Heart right ventricle (tissue), 16 donors: ENCODE results near the gene UHMK1. TPM values are rescaled to one million over a fixed set of nuclear protein-coding genes. Genes with fewer than 3 reads are reported as not detected.

ENCODE experiments used
- ATAC-seq, 8 donors: fragments of 200-7000 bp; cut with Tn5 transposase; one replicate each; pipeline ENCODE4 v1.9.1; 2020; ENCODE audit warnings: mild to moderate bottlenecking in 8 of 8, moderate library complexity in 8 of 8, moderate number of reproducible peaks in 1 of 8
- DNase-seq, 2 donors: peaks; one replicate each; pipeline ENCODE4 v3.0.0-alpha.2; 2020
- H3K27ac ChIP-seq, 10 donors: fragments of 200-600 bp; sonication (generic) in 2 of 10; one replicate each; pipeline versions ENCODE4 v1.5.0 to v1.8.0; 2020 to 2022; ENCODE audit warnings: mild to moderate bottlenecking in 3 of 10
- H3K27me3 ChIP-seq, 7 donors: fragments of 200-600 bp; one replicate each; pipeline ENCODE4 v1.8.0; 2021 to 2022; ENCODE audit warnings: mild to moderate bottlenecking in 2 of 7
- H3K36me3 ChIP-seq, 9 donors: fragments of 200-600 bp; sonication (generic) in 1 of 9; one replicate each; pipeline versions ENCODE4 v1.5.0 to v1.8.0; 2020 to 2022; ENCODE audit warnings: mild to moderate bottlenecking in 2 of 9
- H3K4me1 ChIP-seq, 9 donors: fragments of 200-600 bp; sonication (generic) in 1 of 9; one replicate each; pipeline versions ENCODE4 v1.5.0 to v1.8.0; 2020 to 2022; ENCODE audit warnings: mild to moderate bottlenecking in 4 of 9
- H3K4me3 ChIP-seq, 10 donors: fragments of 200-600 bp; sonication (generic) in 2 of 10; one replicate each; pipeline versions ENCODE4 v1.5.0 to v1.8.0; 2020 to 2022; ENCODE audit warnings: mild to moderate bottlenecking in 7 of 10, moderate library complexity in 2 of 10
- H3K9me3 ChIP-seq, 11 donors: fragments of 200-600 bp in 10 of 11; sonication (generic) in 2 of 11; one replicate each; pipeline versions ENCODE4 v1.5.0 to v1.8.0; 2013 to 2022; ENCODE audit warnings: mild to moderate bottlenecking in 2 of 11, control low read depth in 1 of 11, moderate library complexity in 1 of 11
- WGBS, 2 donors: extraction: QIAGEN DNeasy Blood & Tissue Kit; methylation state at CpG; one replicate each; pipeline ENCODE4 v1.1.7; 2013; ENCODE audit warnings: inconsistent platforms in 1 of 2; 5-methylcytosine and 5-hydroxymethylcytosine counted together
- intact Hi-C, 10 donors: fragments of 100-400 bp; cut with DNase I; formaldehyde crosslinking; loops; one replicate each; pipeline versions ENCODE4 v1.11.1 to v1.14.2; 2022
- polyA plus RNA-seq, 2 donors: library from polyadenylated mRNA; stranded (reverse); fragments of 200-250 nt; gene quantifications; one replicate each; pipeline ENCODE4 v1.2.3, GENCODE V29; 2013
- total RNA-seq, 10 donors: library from RNA; stranded (reverse); fragmentation: NEBNext Ultra II Directional in 3 of 10; extraction: Animal tissue kit (Norgen Biotek cat#: 25700) in 3 of 10; gene quantifications; one replicate each; pipeline versions ENCODE4 v1.2.1 to v1.2.4, GENCODE V29; 2021 to 2023
- TF ChIP-seq, protein P1 (sequence below), 9 donors: fragments of 200-600 bp; sonication (generic) in 2 of 9; IDR thresholded peaks; one replicate each; pipeline versions ENCODE4 v1.5.0 to v1.8.0; 2021 to 2022; ENCODE audit warnings: antibody characterized with exemption in 9 of 9, mild to moderate bottlenecking in 5 of 9, moderate library complexity in 1 of 9
- donor health status: Arrhythmogenic right ventricular cardiomyopathy.
- donor health status: ischemic (EF 13 %, LVEDD 7.1; RV severe dilation, severe dysfunction).
- donor health status: healthy with polysubstance abuse.
- donor health status: DM: no; HTN: yes; CAD: no.
- donor health status: DM: no; HTN: no; CAD: no.
- donor health status: ischemic (EF 25% LVEDD 6.9; RV normal size, moderate dysfunction).
- donor health status: ischemic (EF 25% LVEDD 5.7; RV mildly dilated, moderate dysfunction).
- donor health status: healthy.
- donor health status: DM: yes; HTN: yes; CAD: no.
- donor health status: Ischemic cardiomyopathy.
- donor health status: ischemic (EF 35%, LVEDD 5.7; RV mildly dilated, moderate dysfunction).
- donor health status: nonischemic (EF 11% LVEDD 7.7; RV severe dilation, severe dysfunction).
- donor health status: DM: yes; HTN: yes; CAD: no.
- donor health status: PGD.
- donor health status: ischemic (EF 29% LVEDD 5.4; RV normal size, mild dysfunction).
- donor health status: nonischemic (EF 23%, LVEDD 6.1; RV moderate dilation, normal function).

UHMK1 gene
- total and polyA plus RNA-seq, 12 donors: 6.7 to 30.6 (median 20.0) TPM

DNA sequence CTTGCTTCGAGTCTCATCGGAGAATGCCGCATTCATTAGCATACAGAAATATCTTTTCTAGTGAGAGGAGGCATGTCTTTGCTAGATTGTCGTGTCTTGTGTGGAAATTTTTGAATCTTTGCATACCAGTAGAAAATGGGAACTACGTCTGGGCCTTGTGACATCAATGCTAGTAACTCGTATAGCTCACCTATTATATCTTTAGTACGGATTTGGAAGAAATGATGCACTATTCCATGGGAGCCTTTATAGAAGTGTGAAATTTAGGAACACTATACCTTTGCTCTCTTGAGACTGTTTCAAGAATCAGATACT, 835 bp downstream of the UHMK1 start:
- TF ChIP-seq, protein P1, sequence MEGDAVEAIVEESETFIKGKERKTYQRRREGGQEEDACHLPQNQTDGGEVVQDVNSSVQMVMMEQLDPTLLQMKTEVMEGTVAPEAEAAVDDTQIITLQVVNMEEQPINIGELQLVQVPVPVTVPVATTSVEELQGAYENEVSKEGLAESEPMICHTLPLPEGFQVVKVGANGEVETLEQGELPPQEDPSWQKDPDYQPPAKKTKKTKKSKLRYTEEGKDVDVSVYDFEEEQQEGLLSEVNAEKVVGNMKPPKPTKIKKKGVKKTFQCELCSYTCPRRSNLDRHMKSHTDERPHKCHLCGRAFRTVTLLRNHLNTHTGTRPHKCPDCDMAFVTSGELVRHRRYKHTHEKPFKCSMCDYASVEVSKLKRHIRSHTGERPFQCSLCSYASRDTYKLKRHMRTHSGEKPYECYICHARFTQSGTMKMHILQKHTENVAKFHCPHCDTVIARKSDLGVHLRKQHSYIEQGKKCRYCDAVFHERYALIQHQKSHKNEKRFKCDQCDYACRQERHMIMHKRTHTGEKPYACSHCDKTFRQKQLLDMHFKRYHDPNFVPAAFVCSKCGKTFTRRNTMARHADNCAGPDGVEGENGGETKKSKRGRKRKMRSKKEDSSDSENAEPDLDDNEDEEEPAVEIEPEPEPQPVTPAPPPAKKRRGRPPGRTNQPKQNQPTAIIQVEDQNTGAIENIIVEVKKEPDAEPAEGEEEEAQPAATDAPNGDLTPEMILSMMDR (IDR thresholded peaks at IDR 0.05): no peak
- intact Hi-C loops: loop anchor here in 4 of 10 donors (5.0 to 10.0 kb wide), 5 partner anchors 59 to 444 kb away; partner anchors contain the start of genes UAP1 (in 2 of the 4) and HSD17B7 (in 1 of the 4)
- Histone ChIP-seq H3K4me1 (peaks cover 0 to 37% (median 17%) of the 10 kb centered on the region in 9 donors), H3K4me3 (peak overlapping the region; percentile 67 to 99 (median 94)), H3K9me3 (no peaks in the 10 kb centered on the region), H3K27me3 (no peaks in the 10 kb centered on the region), H3K27ac (peak overlapping the region in 9 of 10 donors; percentile 88 to 99 (median 95)), H3K36me3 (peaks cover 0 to 38% (median 22%) of the 10 kb centered on the region in 9 donors)
- WGBS, 2 donors: 2 to 3% methylated on average over 7 of the region's 7 CpGs
- DNase-seq: no peak
- ATAC-seq: peak in 1 of 8 donors; percentile 13

GRCh38 chr1:162500805-162501204, 3.2 kb downstream of the UHMK1 start:
- H3K27ac ChIP-seq: no peak overlapping the region
- ATAC-seq (no peak), DNase-seq (no peak)
- WGBS, 2 donors: 79 to 94% methylated on average over 2 of the region's 2 CpGs
- intact Hi-C loops: no loop called here
- peaks cover 0 to 61% (median 44%) of the 10 kb centered on the region in 9 donors for H3K36me3 ChIP-seq
- no peaks in the 10 kb centered on the region for H3K9me3 ChIP-seq
- H3K4me1 ChIP-seq: peaks cover 0 to 37% (median 17%) of the 10 kb centered on the region in 9 donors
- H3K4me3 ChIP-seq: no peak overlapping the region
- no peaks in the 10 kb centered on the region for H3K27me3 ChIP-seq
- TF ChIP-seq, protein P1 (IDR thresholded peaks at IDR 0.05): no peak

DNA sequence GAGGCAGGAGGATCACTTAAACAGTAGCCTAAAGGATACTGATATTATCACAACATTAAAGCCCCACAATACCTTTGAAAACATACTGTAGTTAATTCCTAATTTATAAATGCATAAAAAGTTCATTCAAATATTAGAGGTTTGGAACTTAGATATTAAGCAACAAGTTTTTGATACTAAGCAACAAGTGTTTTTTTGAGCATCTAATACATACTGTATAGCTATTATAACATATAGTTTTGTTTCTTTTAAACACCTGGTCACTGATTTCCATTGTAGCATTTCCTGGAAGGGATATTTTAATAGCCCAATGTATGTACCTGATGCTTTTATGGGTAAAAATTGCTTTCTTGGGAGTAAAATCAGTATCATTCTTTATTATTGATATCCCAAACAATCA, 4.5 kb downstream of the UHMK1 start:
- DNase-seq (no peak), ATAC-seq (no peak)
- H3K36me3 ChIP-seq: peaks cover 0 to 74% (median 45%) of the 10 kb centered on the region in 9 donors
- H3K27me3 ChIP-seq: no peaks in the 10 kb centered on the region
- intact Hi-C loops: no loop called here
- H3K9me3 ChIP-seq: no peaks in the 10 kb centered on the region
- peaks cover 0 to 36% (median 17%) of the 10 kb centered on the region in 9 donors for H3K4me1 ChIP-seq
- no peak overlapping the region for H3K27ac ChIP-seq
- no peak overlapping the region for H3K4me3 ChIP-seq
- TF ChIP-seq, protein P1 (IDR thresholded peaks at IDR 0.05): no peak

- intact Hi-C loops: no loop called here
- peaks cover 0 to 83% (median 45%) of the 10 kb centered on the region in 9 donors for H3K36me3 ChIP-seq
Observed at GRCh38 chr1:162502928-162503327, 5.3 kb downstream of the UHMK1 start.

More at GRCh38 chr1:162502928-162503327, 5.3 kb downstream of the UHMK1 start:
- no peak for ATAC-seq
- H3K4me3 ChIP-seq: no peak overlapping the region
- WGBS, 2 donors: 96% methylated on average over 5 of the region's 5 CpGs
- TF ChIP-seq, protein P1 (IDR thresholded peaks at IDR 0.05): no peak
- H3K9me3 ChIP-seq: no peaks in the 10 kb centered on the region
- no peak overlapping the region for H3K27ac ChIP-seq
- no peak for DNase-seq
- H3K4me1 ChIP-seq: peaks cover 0 to 32% (median 17%) of the 10 kb centered on the region in 9 donors
- no peaks in the 10 kb centered on the region for H3K27me3 ChIP-seq
